Suprapubic skin (tissue), 3 donors: ENCODE measurements around the gene DOHH.

ENCODE experiments used
- POLR2AphosphoS5 ChIP-seq, 3 donors: sonication (generic); formaldehyde crosslinking; IDR thresholded peaks; one replicate each; pipeline ENCODE4 v1.6.1; 2017; ENCODE audit warnings: antibody characterized with exemption in 3 of 3
- TF ChIP-seq, protein P1 (sequence below), 2 donors: fragments of 200-600 bp in 1 of 2; fragments of 450-650 bp in 1 of 2; sonication (generic) in 1 of 2; IDR thresholded peaks; one replicate each; pipeline ENCODE4 v1.5.1; 2016 to 2019; ENCODE audit warnings: antibody characterized with exemption in 2 of 2, mild to moderate bottlenecking in 1 of 2, moderate library complexity in 1 of 2

DNA sequence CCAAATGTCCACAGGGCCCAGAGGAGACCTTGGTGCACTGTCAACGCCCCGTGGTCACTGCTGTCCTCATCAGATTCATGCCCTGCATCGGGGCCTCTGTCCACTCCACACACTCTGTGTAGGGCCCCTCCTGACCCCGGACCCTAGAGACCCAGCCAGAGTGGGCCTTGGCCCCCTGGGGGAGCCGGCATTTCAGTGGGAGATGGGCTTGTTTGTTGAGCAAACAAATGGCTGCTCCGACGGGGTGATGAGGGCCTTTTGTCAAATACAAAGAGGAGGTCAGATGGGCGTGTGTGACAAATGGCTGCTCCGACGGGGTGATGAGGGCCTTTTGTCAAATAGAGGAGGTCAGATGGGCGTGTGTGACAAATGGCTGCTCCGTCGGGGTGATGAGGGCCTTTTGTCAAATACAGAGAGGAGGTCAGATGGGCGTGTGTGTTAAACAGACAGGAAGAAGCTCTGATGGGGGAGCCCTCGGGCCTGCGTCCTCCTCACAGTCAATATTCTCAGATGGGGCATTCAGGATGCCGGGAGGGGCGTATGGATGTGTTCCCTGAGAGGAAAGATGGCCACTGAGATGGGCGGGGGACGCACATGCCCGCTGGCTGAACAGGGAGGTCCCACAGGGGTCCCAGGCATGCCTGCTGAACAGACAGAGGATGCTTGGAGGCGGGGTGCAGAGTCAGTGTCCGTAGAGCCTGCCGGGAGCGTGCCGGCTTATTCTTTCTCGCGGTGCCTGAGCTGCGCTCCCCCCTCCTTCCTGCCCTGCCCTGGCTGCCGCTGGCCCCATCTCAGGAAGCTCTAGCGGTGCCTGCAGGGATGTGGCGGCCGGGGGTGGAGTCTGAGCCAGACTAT lies 56.4 kb downstream of the DOHH start:
- TF ChIP-seq POLR2AphosphoS5 (IDR thresholded peaks at IDR 0.05), result no peak
- TF ChIP-seq, protein P1, sequence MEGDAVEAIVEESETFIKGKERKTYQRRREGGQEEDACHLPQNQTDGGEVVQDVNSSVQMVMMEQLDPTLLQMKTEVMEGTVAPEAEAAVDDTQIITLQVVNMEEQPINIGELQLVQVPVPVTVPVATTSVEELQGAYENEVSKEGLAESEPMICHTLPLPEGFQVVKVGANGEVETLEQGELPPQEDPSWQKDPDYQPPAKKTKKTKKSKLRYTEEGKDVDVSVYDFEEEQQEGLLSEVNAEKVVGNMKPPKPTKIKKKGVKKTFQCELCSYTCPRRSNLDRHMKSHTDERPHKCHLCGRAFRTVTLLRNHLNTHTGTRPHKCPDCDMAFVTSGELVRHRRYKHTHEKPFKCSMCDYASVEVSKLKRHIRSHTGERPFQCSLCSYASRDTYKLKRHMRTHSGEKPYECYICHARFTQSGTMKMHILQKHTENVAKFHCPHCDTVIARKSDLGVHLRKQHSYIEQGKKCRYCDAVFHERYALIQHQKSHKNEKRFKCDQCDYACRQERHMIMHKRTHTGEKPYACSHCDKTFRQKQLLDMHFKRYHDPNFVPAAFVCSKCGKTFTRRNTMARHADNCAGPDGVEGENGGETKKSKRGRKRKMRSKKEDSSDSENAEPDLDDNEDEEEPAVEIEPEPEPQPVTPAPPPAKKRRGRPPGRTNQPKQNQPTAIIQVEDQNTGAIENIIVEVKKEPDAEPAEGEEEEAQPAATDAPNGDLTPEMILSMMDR (IDR thresholded peaks at IDR 0.05), result no peak
